Sciatic nerve (tissue), 1 donor: ENCODE data around the gene COL8A2. TPM values are rescaled to one million over a fixed set of nuclear protein-coding genes. Genes with fewer than 3 reads are reported as not detected.

Experiments used
- total RNA-seq: library from RNA; stranded (reverse); fragmentation: NEBNext Ultra II Directional; extraction: Animal tissue kit (Norgen Biotek cat#: 25700); gene quantifications from one replicate; pipeline ENCODE4 v1.2.1, GENCODE V29; 2021
- donor health status: DM: no; HTN: no; CAD: no.

The COL8A2 gene
- total RNA-seq, 1 donor from 2014 or later = 47.3 TPM

Other genes with a start within 250 kb of the COL8A2 start
- gene AGO1, start 242.0 kb downstream of the COL8A2 start, total RNA-seq = 30.3 TPM
- 55.1 TPM for gene AGO3, start 194.1 kb downstream of the COL8A2 start, total RNA-seq
- 0.98 TPM for gene TEKT2, start 41.1 kb downstream of the COL8A2 start, total RNA-seq
- 25.0 TPM for gene ADPRS, start 36.3 kb downstream of the COL8A2 start, total RNA-seq
- 46.8 TPM for gene TRAPPC3, start 24.3 kb upstream of the COL8A2 start, total RNA-seq
- 123 TPM for gene MAP7D1, start 30.9 kb upstream of the COL8A2 start, total RNA-seq
- 101 TPM for gene THRAP3, start 99.2 kb upstream of the COL8A2 start, total RNA-seq
- gene SH3D21, start 181.1 kb upstream of the COL8A2 start, total RNA-seq = 9.8 TPM
- 36.4 TPM for gene EVA1B, start 198.4 kb upstream of the COL8A2 start, total RNA-seq